Stomach smooth muscle (tissue), 2 donors: ENCODE data around the gene FOSL2.

ENCODE experiments used
- H3K27ac ChIP-seq: one replicate; pipeline ENCODE4 v1.7.0; 2013; ENCODE audit warnings: mild to moderate bottlenecking, low read length, inconsistent platforms
- H3K27me3 ChIP-seq, 2 donors: one replicate each; pipeline ENCODE4 v1.7.0; 2013; ENCODE audit warnings: low read length in 2 of 2; ENCODE audit not compliant: insufficient read depth in 2 of 2, control insufficient read depth in 1 of 2
- H3K36me3 ChIP-seq, 2 donors: one replicate each; pipeline ENCODE4 v1.7.0; 2013; ENCODE audit warnings: low read length in 2 of 2; ENCODE audit not compliant: control insufficient read depth in 2 of 2, insufficient read depth in 2 of 2
- H3K4me1 ChIP-seq: one replicate; pipeline ENCODE4 v1.7.0; 2013; ENCODE audit warnings: low read length; ENCODE audit not compliant: control insufficient read depth, insufficient read depth
- H3K4me3 ChIP-seq, 2 donors: one replicate each; pipeline ENCODE4 v1.7.0; 2013; ENCODE audit warnings: low read length in 2 of 2
- H3K9ac ChIP-seq, 2 donors: one replicate each; pipeline ENCODE4 v1.7.0; 2013; ENCODE audit warnings: low read length in 2 of 2, mild to moderate bottlenecking in 1 of 2
- H3K9me3 ChIP-seq, 2 donors: one replicate each; pipeline ENCODE4 v1.7.0; 2013; ENCODE audit warnings: low read length in 2 of 2; ENCODE audit not compliant: control insufficient read depth in 2 of 2
- donor health status: healthy.
- donor health status: Pancreatic carcinoma.

Gene FOSL2

GRCh38 chr2:28445448-28446258 lies 53.0 kb downstream of the FOSL2 start:
- H3K9ac ChIP-seq = no peak overlapping the region
- H3K4me3 ChIP-seq = no peak overlapping the region
- no peak overlapping the region for H3K27ac ChIP-seq
- H3K9me3 ChIP-seq = no peaks in the 10 kb centered on the region
- no peaks in the 10 kb centered on the region for H3K4me1 ChIP-seq
- H3K36me3 ChIP-seq = no peaks in the 10 kb centered on the region
- peaks cover 0 to 2% of the 10 kb centered on the region in 2 donors for H3K27me3 ChIP-seq

DNA sequence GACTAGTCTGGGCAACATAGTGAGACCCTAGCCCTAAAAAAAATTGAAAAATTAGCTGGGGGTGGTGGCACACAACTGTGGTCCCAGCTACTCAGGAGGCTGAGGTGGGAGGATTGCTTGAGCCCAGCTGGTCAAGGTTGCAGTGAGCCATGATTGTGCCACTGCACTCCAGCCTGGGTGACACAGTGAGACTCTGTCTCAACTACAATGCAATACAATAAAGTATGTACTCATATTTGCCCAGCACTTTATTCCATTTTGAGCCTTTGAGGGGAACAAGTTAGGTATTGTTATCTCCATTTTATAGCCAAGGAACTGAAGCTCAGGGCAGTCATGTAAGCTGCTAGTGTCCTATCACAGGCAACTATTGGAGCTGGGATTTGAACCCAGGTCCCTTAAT lies 53.9 kb downstream of the FOSL2 start:
- H3K27me3 ChIP-seq = peaks cover 0 to 2% of the 10 kb centered on the region in 2 donors
- no peaks in the 10 kb centered on the region for H3K36me3 ChIP-seq
- no peak overlapping the region for H3K27ac ChIP-seq
- no peak overlapping the region for H3K4me3 ChIP-seq
- H3K9me3 ChIP-seq = no peaks in the 10 kb centered on the region
- H3K4me1 ChIP-seq = no peaks in the 10 kb centered on the region
- no peak overlapping the region for H3K9ac ChIP-seq

GRCh38 chr2:28447086-28447485 lies 54.4 kb downstream of the FOSL2 start:
- no peaks in the 10 kb centered on the region for H3K4me1 ChIP-seq
- no peaks in the 10 kb centered on the region for H3K36me3 ChIP-seq
- no peak overlapping the region for H3K27ac ChIP-seq
- no peaks in the 10 kb centered on the region for H3K9me3 ChIP-seq
- no peak overlapping the region for H3K4me3 ChIP-seq
- no peak overlapping the region for H3K9ac ChIP-seq
- H3K27me3 ChIP-seq = peaks cover 0 to 2% of the 10 kb centered on the region in 2 donors

GRCh38 chr2:28447943-28448792 lies 55.5 kb downstream of the FOSL2 start:
- H3K9me3 ChIP-seq = no peaks in the 10 kb centered on the region
- H3K27ac ChIP-seq = no peak overlapping the region
- no peak overlapping the region for H3K4me3 ChIP-seq
- H3K9ac ChIP-seq = no peak overlapping the region
- H3K4me1 ChIP-seq = no peaks in the 10 kb centered on the region
- H3K36me3 ChIP-seq = no peaks in the 10 kb centered on the region
- peaks cover 0 to 2% of the 10 kb centered on the region in 2 donors for H3K27me3 ChIP-seq

DNA sequence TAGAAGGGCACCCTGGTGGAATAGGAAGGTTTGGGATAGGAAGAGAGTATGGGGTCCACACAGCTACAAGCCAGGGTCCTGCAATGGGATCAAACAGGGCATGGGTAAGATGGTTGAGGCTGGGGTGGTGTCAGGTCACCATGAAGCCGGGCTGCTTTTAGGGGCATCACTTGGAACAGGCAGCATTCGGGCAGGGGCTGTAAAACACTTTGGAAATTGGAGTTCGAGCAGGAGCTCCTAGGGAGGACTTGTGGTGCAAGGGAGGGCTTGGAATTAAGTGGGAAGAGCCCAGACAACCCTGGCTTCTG lies 56.1 kb downstream of the FOSL2 start:
- no peak overlapping the region for H3K9ac ChIP-seq
- no peak overlapping the region for H3K4me3 ChIP-seq
- no peaks in the 10 kb centered on the region for H3K9me3 ChIP-seq
- peaks cover 0 to 2% of the 10 kb centered on the region in 2 donors for H3K27me3 ChIP-seq
- no peaks in the 10 kb centered on the region for H3K36me3 ChIP-seq
- no peaks in the 10 kb centered on the region for H3K4me1 ChIP-seq
- no peak overlapping the region for H3K27ac ChIP-seq

- no peaks in the 10 kb centered on the region for H3K36me3 ChIP-seq
- peaks cover 0 to 2% of the 10 kb centered on the region in 2 donors for H3K27me3 ChIP-seq
- no peak overlapping the region for H3K9ac ChIP-seq
- H3K4me1 ChIP-seq = no peaks in the 10 kb centered on the region
- no peak overlapping the region for H3K4me3 ChIP-seq
- H3K27ac ChIP-seq = no peak overlapping the region
- no peaks in the 10 kb centered on the region for H3K9me3 ChIP-seq
These were observed 56.4 kb downstream of the FOSL2 start for GRCh38 chr2:28449126-28449487.

GRCh38 chr2:28449488-28450395 lies 57.1 kb downstream of the FOSL2 start:
- H3K4me1 ChIP-seq = no peaks in the 10 kb centered on the region
- H3K9me3 ChIP-seq = no peaks in the 10 kb centered on the region
- no peak overlapping the region for H3K9ac ChIP-seq
- peaks cover 0 to 2% of the 10 kb centered on the region in 2 donors for H3K27me3 ChIP-seq
- no peak overlapping the region for H3K4me3 ChIP-seq
- no peaks in the 10 kb centered on the region for H3K36me3 ChIP-seq
- H3K27ac ChIP-seq = no peak overlapping the region

DNA sequence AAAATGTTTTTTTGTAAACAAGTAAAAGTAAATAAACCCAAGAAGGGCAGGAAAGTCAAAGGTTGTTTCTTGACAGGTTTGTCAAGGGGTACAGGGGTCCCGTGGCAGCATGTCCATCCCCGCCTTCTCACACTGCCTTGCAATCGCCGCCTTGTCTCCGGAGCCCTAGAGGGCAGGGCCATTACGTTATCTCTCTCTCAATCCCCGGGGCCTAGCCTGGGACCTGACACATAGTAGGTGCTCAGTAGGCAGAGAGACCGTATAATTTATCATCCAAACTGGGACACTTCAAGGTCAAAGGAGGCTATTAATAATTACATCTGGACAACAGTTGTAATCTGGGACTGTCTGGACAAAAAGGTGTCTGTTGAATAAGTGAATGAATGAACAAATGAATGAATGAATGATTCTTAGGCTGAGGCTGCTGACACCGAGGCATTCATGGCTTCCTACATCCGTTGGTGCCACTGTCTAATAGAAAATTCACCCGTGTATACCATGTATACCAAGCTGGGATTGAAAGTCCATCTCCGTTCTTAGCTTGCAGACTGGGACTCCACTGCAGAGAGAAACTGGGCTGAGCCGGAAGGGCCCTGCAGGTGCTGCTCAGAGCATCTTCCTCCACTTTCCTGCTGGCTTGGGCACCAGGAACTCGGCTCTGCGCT lies 58.4 kb downstream of the FOSL2 start:
- H3K4me1 ChIP-seq = no peaks in the 10 kb centered on the region
- no peaks in the 10 kb centered on the region for H3K9me3 ChIP-seq
- no peak overlapping the region for H3K9ac ChIP-seq
- no peak overlapping the region for H3K4me3 ChIP-seq
- peaks cover 0 to 2% of the 10 kb centered on the region in 2 donors for H3K27me3 ChIP-seq
- H3K27ac ChIP-seq = no peak overlapping the region
- H3K36me3 ChIP-seq = no peaks in the 10 kb centered on the region

GRCh38 chr2:28451793-28452533 lies 59.3 kb downstream of the FOSL2 start:
- no peak overlapping the region for H3K9ac ChIP-seq
- H3K27ac ChIP-seq = no peak overlapping the region

More at GRCh38 chr2:28451793-28452533, 59.3 kb downstream of the FOSL2 start:
- no peaks in the 10 kb centered on the region for H3K36me3 ChIP-seq
- H3K4me1 ChIP-seq = no peaks in the 10 kb centered on the region
- peaks cover 0 to 2% of the 10 kb centered on the region in 2 donors for H3K27me3 ChIP-seq
- no peak overlapping the region for H3K4me3 ChIP-seq
- no peaks in the 10 kb centered on the region for H3K9me3 ChIP-seq
